GM12878 (cell line): Measurements from ENCODE around the gene CDH4. TPM values are rescaled to one million over a fixed set of nuclear protein-coding genes. Genes with fewer than 3 reads are reported as not detected.

Experiments
- ATAC-seq: fragments of 200-7000 bp; cut with Tn5 transposase; 3 replicates; pipeline ENCODE4 v1.9.1; 2020; ENCODE audit warnings: mild to moderate bottlenecking, moderate library complexity
- BruUV-seq: library from RNA; stranded (reverse); fragments of 400-500 nt; replicated peaks from 2 replicates; lab custom pipeline; 2021; lab: Mats Ljungman, UMichigan
- CTCF ChIA-PET: fragments of 300-600 bp; sonication (Branson Sonifier 250); formaldehyde crosslinking; extraction: SDS; loops from one replicate; lab custom pipeline; 2021; ENCODE audit warnings: inconsistent platforms; lab: Yijun Ruan, JAX
- POLR2A ChIA-PET: fragments of 350-600 bp; formaldehyde crosslinking; extraction: SDS; loops from one replicate; lab custom pipeline; 2021; ENCODE audit warnings: inconsistent platforms; lab: Charles Lee
- RAD21 ChIA-PET: fragments of 300-600 bp; sonication (Branson Sonifier 250); formaldehyde crosslinking; loops from one replicate; lab custom pipeline; 2023; ENCODE audit warnings: antibody characterized with exemption; ENCODE audit not compliant: unreplicated experiment; lab: Charles Lee
- SMC1A ChIA-PET: fragments of 300-600 bp; sonication (Branson Sonifier 250); formaldehyde crosslinking; loops from one replicate; lab custom pipeline; 2023; ENCODE audit not compliant: unreplicated experiment, uncharacterized antibody; lab: Charles Lee
- DNase-seq: peaks from one replicate; pipeline ENCODE4 v3.0.0-alpha.2; 2011; ENCODE audit warnings: low read depth, low spot score
- FAIRE-seq: peaks from 3 replicates; lab custom pipeline; 2011; peaks lifted over from hg19 to GRCh38; lab: Jason Lieb, UNC
- H2AFZ ChIP-seq: 2 replicates; pipeline ENCODE4 v1.6.0; 2011; ENCODE audit warnings: low read depth, low read length, control low read depth; ENCODE audit not compliant: control insufficient read depth
- H3K27ac ChIP-seq: 2 replicates; pipeline ENCODE4 v1.5.1; 2011; ENCODE audit warnings: control low read depth; ENCODE audit not compliant: control insufficient read depth, insufficient read depth
- H3K27me3 ChIP-seq, 2 experiments: replicated peaks in 1 of 2; 2 replicates each; pipeline versions ENCODE4 v1.6.0 to v1.6.1; 2011; ENCODE audit warnings: low read length in 1 of 2; ENCODE audit not compliant: control insufficient read depth in 2 of 2, insufficient read depth in 2 of 2
- H3K36me3 ChIP-seq, 2 experiments: 2 replicates each; pipeline ENCODE4 v1.5.1; 2011; ENCODE audit warnings: low read length in 1 of 2; ENCODE audit not compliant: control insufficient read depth in 2 of 2, insufficient read depth in 2 of 2
- H3K4me1 ChIP-seq: 2 replicates; pipeline ENCODE4 v1.6.1; 2011; ENCODE audit warnings: mild to moderate bottlenecking, low read length, moderate library complexity, mixed read lengths; ENCODE audit not compliant: control insufficient read depth, insufficient read depth
- H3K4me2 ChIP-seq: 2 replicates; pipeline ENCODE4 v1.6.0; 2011; ENCODE audit warnings: control low read depth; ENCODE audit not compliant: control insufficient read depth, insufficient read depth
- H3K4me3 ChIP-seq: fragments of 200-600 bp; sonication (generic); 2 replicates; pipeline ENCODE4 v1.5.1; 2016
- H3K79me2 ChIP-seq: 2 replicates; pipeline ENCODE4 v1.6.0; 2011; ENCODE audit warnings: low read length; ENCODE audit not compliant: control insufficient read depth, insufficient read depth
- H3K9ac ChIP-seq: 2 replicates; pipeline ENCODE4 v1.8.0; 2011; ENCODE audit warnings: low read length, control low read depth, mixed read lengths; ENCODE audit not compliant: control insufficient read depth, insufficient read depth
- H3K9me3 ChIP-seq: replicated peaks from 3 replicates; pipeline ENCODE4 v1.5.1; 2011; ENCODE audit warnings: mild to moderate bottlenecking, low read length; ENCODE audit not compliant: control insufficient read depth, insufficient read depth
- H4K20me1 ChIP-seq: 2 replicates; pipeline ENCODE4 v1.6.0; 2011; ENCODE audit not compliant: control insufficient read depth, insufficient read depth
- ATF3 ChIP-seq: IDR thresholded peaks from 2 replicates; pipeline ENCODE4 v1.6.1; 2011; ENCODE audit warnings: low read depth, mild to moderate bottlenecking, low read length, moderate library complexity, borderline replicate concordance; ENCODE audit errors: extremely low read depth
- MTA2 ChIP-seq: fragments of 450-650 bp; IDR thresholded peaks from 2 replicates; pipeline ENCODE4 v1.6.1; 2016; ENCODE audit warnings: low read depth, mild to moderate bottlenecking, moderate library complexity
- NR2C1 ChIP-seq: fragments of 450-650 bp; IDR thresholded peaks from 2 replicates; pipeline ENCODE4 v1.6.1; 2017; ENCODE audit warnings: antibody characterized with exemption, mild to moderate bottlenecking, moderate library complexity
- RUNX3 ChIP-seq: IDR thresholded peaks from 2 replicates; pipeline ENCODE4 v1.6.1; 2012; ENCODE audit warnings: low read length, inconsistent platforms
- STAT3 ChIP-seq: IDR thresholded peaks from 2 replicates; pipeline ENCODE4 v1.6.1; 2011; ENCODE audit warnings: low read depth, low read length, improper control_type of control experiment
- SUZ12 ChIP-seq: fragments of 200-600 bp; sonication (generic); IDR thresholded peaks from one replicate; pipeline ENCODE4 v1.6.1; 2018; ENCODE audit warnings: antibody characterized with exemption, mild to moderate bottlenecking; ENCODE audit not compliant: unreplicated experiment
- ZNF207 ChIP-seq: fragments of 450-650 bp; IDR thresholded peaks from 2 replicates; pipeline ENCODE4 v1.6.1; 2014; ENCODE audit warnings: antibody characterized with exemption, mild to moderate bottlenecking, borderline replicate concordance
- WGBS: methylation state at CpG from one replicate; pipeline ENCODE4 v1.1.6; 2016; ENCODE audit warnings: low lambda C conversion rate; ENCODE audit not compliant: insufficient replicate concordance, insufficient coverage; ENCODE audit errors: missing lambda C conversion rate; 5-methylcytosine and 5-hydroxymethylcytosine counted together
- in situ Hi-C: fragments of 300-500 bp; cut with MboI; formaldehyde crosslinking; loops from 9 replicates; pipeline ENCODE4 v1.14.3; 2018; ENCODE audit warnings: mixed read lengths
- intact Hi-C: fragments of 100-400 bp; cut with micrococcal nuclease; formaldehyde crosslinking; loops from one replicate; pipeline ENCODE4 v1.14.2; 2022; ENCODE audit not compliant: unreplicated experiment
- polyA plus RNA-seq, 11 experiments: library from polyadenylated mRNA; depleted of rRNA in 4 of 11; unstranded in 6 of 11; stranded (reverse) in 5 of 11; fragments of >200 nt; fragmentation: Nextera tagmentation in 4 of 11; fragmentation: Illumina TruSeq in 1 of 11; extraction: Ambion mirVana in 4 of 11; extraction: Trizol in 1 of 11; gene quantifications; 1 replicate in 1 of 11; 2 replicates in 10 of 11; pipeline versions ENCODE4 v1.2.1 to v1.2.3, GENCODE V29; 2011 to 2016; ENCODE audit warnings: inconsistent platforms in 2 of 11, missing spikeins in 2 of 11, low read depth in 1 of 11
- total RNA-seq, 4 experiments: library from RNA; depleted of rRNA in 3 of 4; stranded (reverse); fragments of >200 nt in 3 of 4; fragmentation: Illumina TruSeq in 1 of 4; extraction: Trizol in 1 of 4; gene quantifications; 2 replicates each; pipeline versions ENCODE4 v1.2.1 to v1.2.3, GENCODE V29; 2013 to 2021
- TF ChIP-seq, protein P1 (sequence below): fragments of 450-650 bp; IDR thresholded peaks from 2 replicates; pipeline ENCODE4 v1.6.1; 2016; ENCODE audit warnings: mild to moderate bottlenecking

Gene CDH4
- total and polyA plus RNA-seq, 10 of the 15 experiments (the other 5 are each of a cell fraction or from before 2014, with no cell fraction given) = not detected

DNA sequence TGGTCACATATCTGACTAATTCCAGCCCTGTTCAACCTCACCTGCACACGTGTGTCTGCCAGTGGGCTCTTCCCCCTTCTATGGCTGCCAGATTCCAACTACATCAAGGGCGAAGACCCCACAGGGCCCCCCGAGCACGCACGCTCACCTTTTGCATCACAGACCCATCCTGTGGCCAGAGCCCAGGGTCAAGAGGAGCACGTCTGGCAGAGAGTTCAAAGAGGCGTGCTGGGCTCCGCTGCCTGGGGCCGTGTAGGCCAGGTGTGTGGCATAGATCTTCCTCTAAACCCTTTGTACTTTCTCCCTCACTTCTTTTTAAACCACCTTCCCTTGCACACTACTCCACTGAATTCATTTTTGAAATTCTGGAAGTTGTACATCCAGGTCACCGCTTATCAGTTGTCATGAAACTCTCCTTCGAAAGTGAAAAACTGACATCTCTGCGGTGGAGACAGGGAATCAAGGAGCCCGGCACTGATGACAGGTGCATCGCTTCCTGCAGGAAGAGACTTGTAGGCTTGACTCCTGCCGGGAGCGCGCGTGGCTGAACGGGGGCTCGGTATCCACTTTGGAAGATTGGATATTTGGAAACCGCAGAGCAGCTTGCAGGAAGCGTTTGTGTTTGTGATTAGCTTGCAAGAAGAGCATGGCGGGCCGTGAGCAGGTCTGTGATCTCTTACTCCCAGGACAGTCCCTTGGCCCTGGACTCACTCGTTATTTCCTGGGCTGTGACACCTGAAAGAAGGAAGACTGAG is 397.2 kb downstream of the CDH4 start:
- DNase-seq = no peak
- WGBS = 59% methylated on average over 25 of the region's 25 CpGs
- no peak for ATAC-seq
- POLR2A ChIA-PET = no interaction called here
- Histone ChIP-seq H3K27ac (no peak overlapping the region), H3K4me2 (no peak overlapping the region), H3K27me3 (no peaks in the 10 kb centered on the region), H3K36me3 (no peaks in the 10 kb centered on the region), H2AFZ (no peak overlapping the region), H3K79me2 (no peaks in the 10 kb centered on the region), H4K20me1 (no peaks in the 10 kb centered on the region), H3K9me3 (no peaks in the 10 kb centered on the region), H3K9ac (no peak overlapping the region), H3K4me1 (no peaks in the 10 kb centered on the region), H3K4me3 (no peak overlapping the region)
- in situ Hi-C loops (no loop called here), intact Hi-C loops (no loop called here)
- no peak for FAIRE-seq
- no TSS peak for BruUV-seq
- RAD21 ChIA-PET = no interaction called here
- TF ChIP-seq STAT3 = no peak
- TF ChIP-seq MTA2 = no peak
- TF ChIP-seq SUZ12 = no peak
- no peak for TF ChIP-seq NR2C1
- TF ChIP-seq ATF3 = no peak
- TF ChIP-seq RUNX3 = no peak
- no peak for TF ChIP-seq ZNF207
- TF ChIP-seq, protein P1, sequence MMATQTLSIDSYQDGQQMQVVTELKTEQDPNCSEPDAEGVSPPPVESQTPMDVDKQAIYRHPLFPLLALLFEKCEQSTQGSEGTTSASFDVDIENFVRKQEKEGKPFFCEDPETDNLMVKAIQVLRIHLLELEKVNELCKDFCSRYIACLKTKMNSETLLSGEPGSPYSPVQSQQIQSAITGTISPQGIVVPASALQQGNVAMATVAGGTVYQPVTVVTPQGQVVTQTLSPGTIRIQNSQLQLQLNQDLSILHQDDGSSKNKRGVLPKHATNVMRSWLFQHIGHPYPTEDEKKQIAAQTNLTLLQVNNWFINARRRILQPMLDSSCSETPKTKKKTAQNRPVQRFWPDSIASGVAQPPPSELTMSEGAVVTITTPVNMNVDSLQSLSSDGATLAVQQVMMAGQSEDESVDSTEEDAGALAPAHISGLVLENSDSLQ = no peak
- SMC1A ChIA-PET = no interaction called here
- CTCF ChIA-PET = no interaction called here
